GM15510 (cell line): ENCODE data around the gene EFEMP1.

Experiments used
- POLR2A ChIP-seq: IDR thresholded peaks from 3 replicates; pipeline ENCODE4 v1.6.1; 2011; ENCODE audit warnings: borderline replicate concordance; ENCODE audit not compliant: insufficient read length; ENCODE audit errors: extremely low read depth

Gene EFEMP1

GRCh38 chr2:55838653-55839052, 84.9 kb downstream of the EFEMP1 start:
- TF ChIP-seq POLR2A, result no peak

DNA sequence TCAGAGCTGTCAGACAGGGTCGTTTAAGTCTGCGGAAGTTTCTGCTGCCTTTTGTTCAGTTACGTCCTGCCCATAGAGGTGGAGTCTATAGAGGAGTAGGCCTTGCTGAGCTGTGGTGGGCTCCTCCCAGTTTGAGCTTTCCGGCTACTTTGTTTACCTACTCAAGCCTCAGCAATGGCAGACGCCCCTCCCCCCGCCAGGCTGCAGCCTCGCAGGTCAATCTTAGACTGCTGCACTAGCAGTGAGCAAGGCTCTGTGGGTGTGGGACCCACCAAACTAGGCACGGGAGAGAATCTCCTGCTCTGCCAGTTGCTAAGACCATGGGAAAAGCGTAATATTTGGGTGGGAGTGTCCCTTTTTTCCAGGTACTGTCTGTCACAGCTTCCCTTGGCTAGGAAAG, 86.5 kb downstream of the EFEMP1 start:
- TF ChIP-seq POLR2A, result no peak

GRCh38 chr2:55827855-55828254, 95.7 kb downstream of the EFEMP1 start:
- no peak for TF ChIP-seq POLR2A

DNA sequence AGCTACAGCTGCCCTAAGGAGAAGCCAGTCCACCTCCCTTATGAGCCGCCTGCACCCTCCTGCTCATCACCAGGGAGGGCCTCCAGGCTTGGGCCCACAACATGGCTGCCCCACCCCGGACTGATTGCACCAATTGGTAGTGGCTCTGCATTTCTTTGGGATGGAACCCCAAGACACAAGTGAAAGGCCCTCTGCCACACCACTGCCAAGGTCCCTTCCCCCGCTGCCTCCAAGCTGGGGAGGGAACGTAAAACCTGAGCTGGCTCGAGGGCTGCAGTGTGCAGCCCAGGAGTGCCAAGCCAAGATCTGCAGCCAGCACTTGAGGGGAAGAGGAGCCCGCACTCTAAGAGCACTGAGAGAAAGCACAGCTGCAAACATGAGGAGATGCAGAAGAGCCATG, 97.3 kb downstream of the EFEMP1 start:
- no peak for TF ChIP-seq POLR2A

DNA sequence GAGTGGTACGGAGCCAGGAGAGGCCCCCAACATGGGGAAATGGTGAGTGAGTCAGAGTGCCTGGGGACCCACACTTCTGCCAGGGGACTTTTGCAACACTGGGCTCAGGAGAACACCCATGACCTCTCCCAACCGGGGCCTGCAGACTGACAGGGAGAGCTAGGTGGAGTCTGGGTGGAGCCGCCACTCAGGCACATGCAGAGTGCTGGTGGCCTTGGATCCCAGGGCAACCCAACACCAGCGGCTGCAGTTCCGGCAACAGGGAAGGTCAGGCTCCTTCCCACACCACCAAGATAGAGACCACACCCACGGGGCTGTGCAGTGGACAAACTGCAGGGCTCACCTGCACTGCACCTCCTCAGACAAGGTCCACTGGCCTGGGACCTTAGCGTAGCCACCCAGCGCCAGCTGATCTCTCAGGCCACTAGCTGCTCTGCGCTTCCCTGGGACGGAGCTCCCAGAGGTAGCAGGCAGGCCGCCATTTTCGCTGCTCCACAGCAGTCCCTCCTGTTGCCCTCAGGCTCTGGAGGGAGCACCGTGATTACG, 99.0 kb downstream of the EFEMP1 start:
- TF ChIP-seq POLR2A, result no peak
